GM18519 (cell line): ENCODE results near the gene MRPS16.
"Not testable (repeated sequence)": the region's sequence is repeated elsewhere in the genome, so short reads cannot be mapped to it uniquely, and the experiment has no call there.

Experiments used
- ATAC-seq: cut with Tn5 transposase; IDR thresholded peaks from one replicate; pipeline ENCODE4 v1.9.1; 2021; ENCODE audit warnings: mild to moderate bottlenecking, moderate library complexity; ENCODE audit not compliant: unreplicated experiment, low FRiP score

The MRPS16 gene

GRCh38 chr10:73252445-73253224, at the start of gene MRPS16:
Gene MRPS16, minus strand, starts transcription at chr10:73252644. Its CDS starts 162 bp downstream, at chr10:73252482.
- ATAC-seq = peak; percentile 61

DNA sequence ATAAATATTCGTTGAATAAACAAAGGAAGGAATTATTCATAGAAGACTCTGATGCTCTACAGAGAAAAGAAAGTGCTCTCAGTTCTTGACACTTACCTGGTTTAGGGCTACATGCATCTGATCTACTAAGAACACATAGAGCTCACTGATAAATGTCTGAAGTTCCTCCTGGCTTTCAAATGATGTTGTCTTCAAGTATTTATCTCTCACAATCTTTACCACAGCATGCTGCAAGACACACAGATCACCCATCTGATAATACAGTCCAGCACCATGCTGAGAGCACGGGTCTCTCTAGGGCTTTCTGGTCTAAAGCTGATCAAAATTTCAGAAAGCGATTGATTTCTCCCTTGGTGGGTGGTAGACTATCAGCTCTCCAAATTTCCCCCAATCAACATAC, 44.5 kb upstream of the MRPS16 start:
- ATAC-seq = no peak

GRCh38 chr10:73293461-73293860, 41.0 kb upstream of the MRPS16 start:
- no peak for ATAC-seq

- no peak for ATAC-seq
Observed at GRCh38 chr10:73289958-73290357, 37.5 kb upstream of the MRPS16 start.

GRCh38 chr10:73287441-73287840, 35.0 kb upstream of the MRPS16 start:
- no peak for ATAC-seq

- ATAC-seq = no peak
Observed at GRCh38 chr10:73281097-73281496, 28.7 kb upstream of the MRPS16 start.

DNA sequence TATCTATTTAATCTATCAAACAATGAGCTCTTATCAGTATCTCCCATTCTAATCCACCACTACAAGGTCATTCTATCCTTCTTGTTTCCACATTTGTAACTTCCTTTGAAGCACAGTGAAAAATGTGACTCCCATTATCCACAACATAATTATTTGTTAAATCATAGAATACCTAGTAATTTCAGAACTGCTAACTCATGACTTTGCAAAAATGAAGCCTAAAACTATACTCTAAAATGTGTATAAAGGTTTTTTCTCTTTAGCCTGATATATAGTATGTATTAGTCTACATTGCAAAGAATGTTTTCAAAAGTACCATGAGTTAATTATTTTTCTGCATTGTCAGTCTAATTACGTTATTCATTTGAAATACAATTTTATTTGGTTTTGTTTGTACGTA, 12.0 kb upstream of the MRPS16 start:
- ATAC-seq = no peak

DNA sequence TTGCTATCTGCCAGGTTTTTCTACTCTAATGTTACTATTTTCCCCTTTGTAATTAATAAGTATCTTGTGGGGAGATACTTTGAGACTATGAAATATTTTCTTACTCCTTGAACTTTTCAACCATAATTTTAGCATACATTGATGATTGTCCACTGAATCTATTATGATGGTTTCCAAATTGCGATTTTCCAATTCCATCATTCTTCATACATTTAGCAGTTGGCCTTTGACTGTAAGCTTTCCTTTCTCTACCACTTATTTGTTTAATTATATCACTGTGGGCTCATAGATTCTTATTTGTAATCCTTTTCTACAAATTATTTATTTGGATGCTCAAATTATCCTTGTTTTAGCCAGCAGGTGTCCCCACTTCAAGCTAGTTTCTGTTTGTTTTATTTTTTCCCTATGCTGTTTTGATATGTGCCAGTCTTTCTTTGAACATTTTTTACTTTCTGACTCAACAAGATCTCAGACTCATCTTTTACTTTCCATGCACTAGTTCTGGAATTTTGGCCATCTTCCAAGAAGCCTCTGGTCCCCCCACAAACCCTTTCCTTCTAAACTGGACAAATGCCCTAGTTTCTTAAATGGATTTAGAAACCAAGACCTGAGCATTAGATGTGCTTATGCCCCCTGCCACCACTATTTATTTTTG, 11.4 kb upstream of the MRPS16 start:
- no peak for ATAC-seq

DNA sequence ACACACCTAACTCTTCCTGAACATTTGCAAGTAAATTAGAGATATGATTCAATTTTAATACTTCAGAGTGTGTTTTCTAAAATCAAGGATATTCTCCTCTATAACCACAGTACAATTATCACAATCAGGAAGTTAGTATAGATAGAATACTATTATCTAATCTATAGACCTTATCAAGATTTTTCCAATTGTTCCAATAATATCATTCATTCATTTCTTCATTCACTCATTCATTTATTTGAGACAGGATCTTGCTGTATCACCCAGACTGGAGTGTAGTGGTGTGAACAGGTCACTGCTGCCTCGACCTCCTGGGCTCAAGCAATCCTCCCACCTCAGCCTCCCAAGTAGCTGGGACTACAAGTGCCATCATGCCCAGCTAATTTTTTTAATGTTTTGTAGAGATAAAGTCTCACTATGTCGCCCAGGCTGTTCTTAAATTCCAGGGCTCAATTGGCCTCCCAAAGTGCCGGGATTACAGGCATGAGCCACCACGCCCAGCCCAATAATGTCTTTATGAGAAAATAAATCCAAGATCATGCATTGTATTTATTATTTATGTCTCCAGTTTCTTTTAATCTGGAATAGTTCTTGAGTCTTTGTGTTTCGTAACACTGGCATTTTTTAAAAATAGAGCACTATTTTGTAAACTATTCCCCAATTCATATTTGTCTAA, 10.6 kb upstream of the MRPS16 start:
- no peak for ATAC-seq

GRCh38 chr10:73262105-73262730, 9.8 kb upstream of the MRPS16 start:
- no peak for ATAC-seq

DNA sequence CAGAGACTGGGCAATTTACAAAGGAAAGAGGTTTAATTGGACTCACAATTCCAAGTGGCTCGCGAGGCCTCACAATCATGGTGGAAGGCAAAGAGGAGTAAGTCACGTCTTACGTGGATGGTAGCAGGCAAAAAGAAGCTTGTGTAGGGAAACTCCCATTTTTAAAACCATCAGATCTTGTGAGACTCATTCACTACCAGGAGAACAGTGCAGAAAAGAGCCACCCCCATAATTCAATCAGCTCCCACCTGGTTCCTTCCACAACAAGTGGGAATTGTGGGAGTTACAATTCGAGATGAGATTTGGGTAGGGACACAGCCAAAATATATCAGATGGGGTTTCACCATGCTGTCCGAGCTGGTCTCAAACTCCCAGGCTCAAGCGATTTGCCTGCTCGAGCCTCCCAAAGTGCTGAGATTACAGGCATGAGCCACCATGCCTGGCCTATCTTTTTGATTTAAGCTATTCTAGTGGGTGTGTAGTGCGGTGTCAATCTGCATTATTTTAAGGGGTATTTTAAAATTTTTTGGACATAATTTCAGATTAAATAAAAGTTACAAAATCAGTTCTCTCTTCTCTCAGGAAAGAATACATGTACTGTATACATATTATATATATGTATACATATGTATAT, 9.0 kb upstream of the MRPS16 start:
- ATAC-seq = no peak

DNA sequence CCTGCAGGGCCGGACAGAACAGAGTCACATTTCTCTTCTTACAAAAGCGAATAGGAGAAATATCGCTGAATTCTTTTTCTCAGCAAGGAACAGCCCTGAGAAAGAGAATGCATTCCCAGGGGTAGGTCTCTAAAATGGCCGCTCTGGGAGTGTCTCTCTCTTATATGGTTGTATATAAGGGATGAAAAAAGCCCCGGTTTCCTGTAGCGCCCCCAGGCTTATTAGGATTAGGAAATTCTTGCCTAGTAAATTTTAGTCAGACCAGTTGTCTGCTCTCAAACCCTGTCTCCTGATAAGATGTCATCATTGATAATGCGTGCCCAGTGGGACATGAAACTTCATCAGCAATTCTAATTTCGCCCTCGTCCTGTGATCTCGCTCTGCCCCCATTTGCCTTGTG, 6.2 kb upstream of the MRPS16 start:
- not testable (repeated sequence) for ATAC-seq

DNA sequence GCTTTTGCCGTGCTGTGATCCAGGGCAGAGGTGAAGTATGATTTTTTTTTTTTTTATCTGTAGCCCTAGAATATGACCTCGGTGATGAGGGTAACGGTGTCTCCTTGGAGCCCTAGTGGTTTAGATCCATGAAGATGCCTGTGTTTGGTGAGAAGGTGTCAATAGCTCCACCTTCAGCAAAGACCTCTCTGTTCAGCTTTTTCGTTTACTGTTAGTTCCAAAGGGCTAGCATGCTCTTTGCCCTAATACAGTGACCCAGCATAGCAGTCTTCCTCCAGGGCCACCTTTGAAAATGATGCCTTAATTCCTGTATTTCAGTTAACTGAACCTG, 746 bp upstream of the MRPS16 start:
- ATAC-seq = no peak

GRCh38 chr10:73251683-73252444, 580 bp downstream of the MRPS16 start:
- no peak for ATAC-seq

DNA sequence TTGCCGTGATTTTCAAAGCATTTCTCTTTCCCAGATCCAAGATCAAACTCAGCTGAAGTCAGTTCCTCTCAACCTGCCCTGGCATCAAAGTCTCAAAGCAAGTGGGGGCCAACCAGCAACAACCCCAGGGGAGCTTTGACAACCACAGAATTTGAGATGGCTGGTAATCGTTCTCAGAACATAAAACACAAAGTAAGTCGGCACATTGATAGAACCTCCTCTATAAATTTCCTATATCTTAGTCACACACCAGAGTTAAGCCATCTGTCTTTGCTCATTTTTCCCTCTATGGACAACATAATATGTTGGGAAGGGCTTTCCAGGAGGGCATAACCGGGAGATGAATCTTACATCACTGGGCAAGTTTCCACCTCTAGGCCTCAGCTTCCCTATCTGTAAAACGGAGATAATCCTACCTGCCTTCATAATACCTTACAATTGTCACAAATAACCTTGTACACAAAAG, 4.2 kb downstream of the MRPS16 start:
- no peak for ATAC-seq

DNA sequence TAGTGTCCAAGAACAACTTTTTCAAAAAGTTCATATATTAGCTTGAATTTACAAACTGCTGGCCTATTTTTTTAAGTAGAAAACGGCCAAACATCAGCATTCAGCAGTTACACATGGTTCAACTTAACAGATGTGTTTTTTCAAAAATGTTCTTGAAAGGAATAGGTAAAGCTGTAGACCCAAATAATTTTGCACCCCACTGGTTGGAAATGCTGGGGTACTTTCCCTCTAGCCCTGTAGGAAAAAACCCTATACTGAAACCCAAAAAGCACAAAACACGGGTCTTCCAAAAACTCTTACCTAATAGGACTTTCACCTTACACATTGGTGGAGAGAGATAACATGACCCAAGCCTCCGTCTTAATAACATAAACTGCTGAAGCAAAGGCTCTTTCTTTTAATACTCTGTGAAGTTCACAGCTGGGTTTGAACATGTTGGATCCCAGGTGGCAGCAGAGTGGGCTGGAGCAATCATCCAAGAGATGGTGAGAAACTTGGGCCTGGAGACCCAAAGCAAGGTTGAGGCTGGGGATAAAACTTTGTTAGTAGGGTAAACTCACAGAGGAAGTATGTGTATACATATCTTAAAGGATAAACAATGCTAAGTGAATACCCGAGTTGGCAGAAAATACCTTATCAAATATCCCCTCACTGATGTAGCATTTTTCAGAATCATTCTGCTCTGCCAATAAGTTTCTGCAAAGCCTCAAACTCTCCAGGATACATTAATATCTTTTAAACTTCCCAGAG, 4.8 kb downstream of the MRPS16 start:
- no peak for ATAC-seq

DNA sequence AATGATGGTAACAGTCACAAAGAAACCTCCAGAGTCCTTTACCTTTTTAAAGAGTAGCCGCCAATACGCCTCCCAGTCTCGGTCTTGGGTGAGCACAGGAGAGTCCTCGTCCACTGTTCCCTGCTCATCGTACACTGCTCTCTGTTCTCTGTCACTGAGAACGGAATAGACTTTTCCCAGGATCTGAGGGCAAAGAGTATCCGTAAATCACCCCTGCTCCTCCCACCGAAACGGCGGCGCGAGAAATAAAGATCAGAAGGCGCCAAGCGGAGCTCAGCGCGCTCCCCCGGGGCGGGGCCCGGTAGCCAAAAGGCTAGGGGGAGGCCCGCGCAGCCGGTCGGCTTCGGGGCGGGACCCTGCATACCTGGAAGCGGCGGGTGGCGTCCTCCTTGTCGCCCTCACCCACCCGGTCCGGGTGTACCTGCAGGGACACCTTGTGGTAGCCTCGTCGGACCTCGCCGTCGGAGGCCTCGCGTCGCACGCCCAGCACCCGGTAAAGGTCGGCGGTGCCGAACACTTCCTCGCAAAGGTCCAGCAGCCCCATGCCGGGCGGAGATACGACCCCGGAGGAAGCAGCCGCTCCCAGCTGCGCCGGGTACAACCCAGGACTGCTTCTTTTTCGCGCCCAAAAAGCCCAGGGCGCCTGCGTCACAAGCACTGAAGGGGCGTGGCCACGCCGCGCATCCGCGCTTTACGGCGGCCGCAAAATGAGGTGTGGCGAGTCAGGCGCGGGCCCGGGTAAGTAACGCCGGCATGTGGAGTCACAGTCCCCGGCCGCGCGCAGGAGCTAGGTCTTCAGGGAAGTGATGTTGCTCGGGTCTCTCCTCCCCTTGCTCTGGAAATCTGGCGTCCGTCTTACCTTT, 5.6 kb downstream of the MRPS16 start, which contains the start of gene DNAJC9:
Gene DNAJC9, minus strand, starts transcription at position 610 of the 863 bp plus-strand sequence. Its CDS starts 66 bp downstream, at position 544.
- peak; percentile 59 for ATAC-seq

- ATAC-seq = no peak
Observed at GRCh38 chr10:73246322-73246645, 6.2 kb downstream of the MRPS16 start.
